T-helper 2 cell treated with Interferon-gamma antibody and Interleukin-4, amounts not matched to agents 100 ng/mL and 5 ng/mL, for 36 hours (primary cell): ENCODE results near the gene CHST5. TPM values are rescaled to one million over a fixed set of nuclear protein-coding genes. Genes with fewer than 3 reads are reported as not detected.
"Not testable (repeated sequence)": the region's sequence is repeated elsewhere in the genome, so short reads cannot be mapped to it uniquely, and the experiment has no call there.

Source experiments
- intact Hi-C: fragments of 100-400 bp; cut with micrococcal nuclease; formaldehyde crosslinking; loops from one replicate; pipeline ENCODE4 v1.15.1; 2023
- total RNA-seq: library from RNA; stranded (reverse); gene quantifications from 2 replicates; pipeline ENCODE4 v1.2.3, GENCODE V29; 2022

The CHST5 gene
- total RNA-seq, 1 donor from 2014 or later = not detected

GRCh38 chr16:75516189-75516966 is 19.5 kb downstream of the CHST5 start:
- intact Hi-C loops = loop anchor here (2.0 kb wide), 1 partner anchor 52 kb away; the partner anchor contains the start of gene TMEM170A

DNA sequence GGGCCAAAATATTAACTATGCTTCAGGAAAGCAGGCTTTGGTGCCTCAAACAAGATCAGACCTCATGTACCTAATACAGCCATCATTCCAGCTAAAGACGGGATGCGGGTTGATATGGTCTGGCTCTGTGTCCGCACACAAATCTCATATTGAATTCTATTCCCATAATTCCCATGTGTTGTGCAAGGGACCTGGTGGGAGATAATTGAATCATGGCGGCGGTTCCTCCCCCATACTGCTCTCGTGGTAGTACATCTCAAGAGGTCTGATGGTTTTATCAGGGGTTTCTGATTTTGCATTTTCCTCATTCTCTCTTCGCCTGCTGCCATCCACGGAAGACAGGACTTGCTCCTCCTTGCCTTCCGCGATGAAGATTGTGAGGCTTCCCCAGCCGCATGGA is 21.6 kb downstream of the CHST5 start:
- intact Hi-C loops = no loop called here

- intact Hi-C loops = no loop called here
These were observed 29.3 kb downstream of the CHST5 start for GRCh38 chr16:75506574-75506973.

DNA sequence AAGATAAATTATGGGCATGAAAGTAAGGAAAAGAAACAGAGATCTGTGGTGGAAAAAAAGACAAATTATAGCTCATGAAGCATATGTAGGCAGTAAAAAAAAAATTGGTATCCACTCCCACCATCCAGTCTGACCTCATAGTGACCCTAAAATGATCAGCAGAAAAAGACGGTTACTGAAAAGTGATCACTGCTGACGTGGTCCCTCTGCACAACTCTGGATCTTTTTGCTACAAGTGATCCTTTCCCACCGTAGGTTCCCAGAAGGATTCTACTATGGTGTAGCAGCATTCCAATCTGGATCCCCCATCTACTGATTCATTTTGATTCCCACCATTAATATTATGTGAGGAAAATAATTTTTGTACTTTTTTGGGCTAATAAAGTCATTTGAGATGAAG is 29.8 kb downstream of the CHST5 start:
- intact Hi-C loops = no loop called here

DNA sequence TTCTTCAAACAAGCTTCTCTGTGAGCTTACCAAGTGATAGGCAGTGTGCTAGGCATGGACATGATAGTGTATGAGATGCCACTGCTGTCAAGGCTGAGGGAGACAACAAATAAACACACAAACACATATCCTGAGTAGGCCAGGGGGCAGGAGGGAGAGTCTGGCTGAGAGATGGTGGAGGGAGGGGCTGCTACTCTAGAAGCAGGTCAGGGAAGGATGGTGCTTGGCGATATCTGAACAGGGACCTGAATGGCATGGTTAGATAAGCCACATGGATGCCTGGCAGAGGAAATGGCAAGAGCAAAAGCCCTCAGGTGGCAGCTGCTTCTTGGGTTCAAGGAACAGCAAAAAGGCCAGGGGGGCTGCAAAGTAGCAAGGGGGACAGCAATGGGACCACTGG is 32.1 kb downstream of the CHST5 start:
- intact Hi-C loops = no loop called here

- intact Hi-C loops = no loop called here
These were observed 32.8 kb downstream of the CHST5 start for GRCh38 chr16:75502916-75503605.

GRCh38 chr16:75501820-75502219 is 34.1 kb downstream of the CHST5 start:
- intact Hi-C loops = not testable (repeated sequence)

GRCh38 chr16:75501359-75501758 is 34.5 kb downstream of the CHST5 start:
- intact Hi-C loops = no loop called here

- intact Hi-C loops = not testable (repeated sequence)
These were observed 37.1 kb downstream of the CHST5 start for GRCh38 chr16:75498605-75499322.

DNA sequence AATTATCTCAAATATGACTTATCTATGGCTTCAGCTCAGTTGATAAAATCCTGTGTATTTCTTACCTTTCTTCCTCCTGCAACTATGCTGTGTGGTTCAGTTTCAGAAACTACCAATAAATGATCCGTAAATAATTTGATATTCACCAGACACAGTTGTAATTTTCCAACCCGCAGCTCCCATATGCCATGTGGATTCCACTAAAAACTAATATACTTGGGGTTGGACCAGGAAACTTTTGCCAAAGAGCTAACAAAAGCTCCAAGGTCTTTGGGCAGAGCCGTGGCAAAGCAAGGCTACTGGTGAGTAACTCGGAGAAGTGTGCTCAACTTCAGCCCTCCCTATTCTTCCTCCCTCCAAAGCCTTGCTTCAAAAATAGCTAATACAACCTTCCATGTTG is 38.4 kb downstream of the CHST5 start:
- intact Hi-C loops = no loop called here

- intact Hi-C loops = no loop called here
These were observed 40.7 kb downstream of the CHST5 start, which contains the start of gene CHST6 for GRCh38 chr16:75495076-75495674. Gene CHST6 (minus strand): TSS chr16:75495441. CDS start chr16:75479828, 15,613 bp downstream.

DNA sequence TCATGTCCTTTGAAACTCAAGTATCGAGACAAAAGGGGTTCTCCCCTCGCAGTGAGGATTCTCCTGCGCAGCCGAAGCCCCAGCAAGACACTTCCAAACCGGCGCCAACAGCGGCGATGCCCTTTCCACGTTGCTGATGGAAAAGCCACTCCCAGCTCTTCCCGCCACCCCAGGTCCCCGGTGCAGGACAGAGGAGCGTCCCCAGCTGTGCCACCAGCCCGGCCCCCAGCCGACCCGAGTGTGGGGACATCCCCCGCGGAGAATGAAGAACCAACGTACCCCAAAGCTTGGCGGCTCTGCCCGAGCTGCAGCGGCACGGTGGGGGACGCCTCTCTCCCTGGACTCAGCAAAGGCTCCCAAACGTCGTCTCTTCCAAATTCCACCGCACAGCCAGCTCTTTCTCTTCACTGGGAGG is 41.2 kb downstream of the CHST5 start:
- intact Hi-C loops = no loop called here

GRCh38 chr16:75494184-75494583 is 41.7 kb downstream of the CHST5 start:
- intact Hi-C loops = no loop called here

GRCh38 chr16:75491876-75492275 is 44.0 kb downstream of the CHST5 start:
- intact Hi-C loops = no loop called here

- intact Hi-C loops = no loop called here
These were observed 47.6 kb downstream of the CHST5 start for GRCh38 chr16:75488322-75488721.

DNA sequence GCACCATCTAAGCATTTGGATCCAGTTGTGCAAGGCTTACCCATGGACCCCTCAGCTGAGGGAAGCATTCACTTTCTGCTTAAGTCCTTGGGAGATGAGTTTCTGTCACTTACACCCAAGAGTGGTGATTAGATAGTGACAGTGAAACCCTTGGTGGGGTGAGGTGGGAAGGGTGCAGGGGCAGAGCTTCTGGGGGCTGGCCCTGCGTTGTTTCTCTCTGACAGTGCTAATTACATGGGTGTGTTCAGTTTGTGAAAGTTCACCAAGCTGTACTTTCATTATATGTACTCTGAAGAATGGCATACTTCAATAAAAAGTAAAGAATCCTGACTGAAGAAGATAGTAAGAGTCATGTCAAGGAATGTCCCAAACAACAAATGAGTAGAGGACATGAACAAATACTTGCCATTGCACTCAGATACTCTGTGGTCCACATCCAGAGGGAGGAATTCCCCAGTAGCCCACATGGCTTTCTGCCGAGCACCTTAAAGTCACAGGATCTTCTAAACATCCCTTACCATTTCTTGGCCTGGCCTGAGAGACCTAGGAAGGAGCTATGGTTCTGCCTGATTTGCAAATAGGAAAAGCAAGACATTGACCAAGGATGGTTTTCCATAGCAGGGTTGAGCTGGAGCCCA is 49.1 kb downstream of the CHST5 start:
- intact Hi-C loops = no loop called here

- intact Hi-C loops = no loop called here
These were observed 49.8 kb downstream of the CHST5 start for GRCh38 chr16:75486014-75486675.

DNA sequence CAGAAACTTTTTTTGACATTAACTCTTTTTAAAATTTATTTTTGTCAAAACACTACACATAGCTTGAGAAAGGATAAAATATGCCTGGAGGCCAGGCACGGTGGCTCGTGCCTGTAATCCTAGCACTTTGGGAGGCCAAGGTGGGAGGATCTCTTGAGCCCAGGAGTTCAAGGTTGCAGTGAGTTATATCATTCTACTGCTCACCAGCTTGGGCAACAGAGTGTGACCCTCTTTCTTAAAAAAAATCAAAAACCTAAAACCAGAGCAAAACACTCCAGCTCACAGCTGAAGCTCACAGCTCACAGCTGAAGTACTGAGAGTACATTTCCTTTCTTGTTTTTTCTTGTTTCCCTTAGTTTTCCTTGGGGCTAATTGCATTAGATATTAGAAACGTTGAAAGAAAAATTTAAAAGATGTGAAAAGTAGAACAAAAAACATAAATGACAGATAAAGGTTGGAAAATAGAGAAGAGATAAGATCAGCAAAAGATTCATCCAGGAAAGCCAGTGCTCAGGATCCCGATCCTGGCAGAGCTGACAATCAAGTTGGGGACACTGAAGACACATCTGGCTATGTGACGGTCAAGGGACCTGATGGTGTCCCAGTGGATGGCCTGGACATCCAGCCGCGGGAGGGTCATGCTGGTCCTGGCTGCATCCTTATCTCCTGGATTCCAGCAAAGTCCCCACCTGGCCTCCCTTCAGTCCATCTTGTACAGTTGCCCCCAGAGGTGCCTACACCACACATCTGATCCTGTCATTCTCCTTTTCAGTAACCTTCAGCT is 50.5 kb downstream of the CHST5 start:
- intact Hi-C loops = no loop called here

DNA sequence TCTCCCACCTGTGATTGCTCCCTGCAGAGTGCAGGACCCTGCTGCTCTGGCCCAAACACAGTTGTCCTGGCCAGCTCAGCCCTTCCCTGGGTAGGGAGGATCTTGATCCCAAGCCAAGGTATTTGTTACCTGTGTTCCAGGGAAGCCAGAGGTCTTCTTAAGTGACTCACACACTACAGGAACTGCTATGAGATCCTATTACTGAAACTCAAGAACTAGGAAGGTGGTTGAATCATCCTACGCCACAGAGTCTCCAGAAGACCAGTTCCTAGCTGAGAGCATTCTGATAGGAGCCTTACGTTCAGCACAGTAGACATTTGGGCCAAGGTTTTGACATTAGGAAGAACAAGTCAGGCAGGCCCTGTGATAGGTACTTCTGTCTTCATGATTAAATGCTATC is 52.7 kb downstream of the CHST5 start:
- intact Hi-C loops = no loop called here
